Subcutaneous abdominal adipose tissue (tissue), 5 donors: ENCODE measurements around the gene HMG20B.

Experiments used
- H3K27ac ChIP-seq: one replicate; pipeline ENCODE4 v1.7.0; 2013; ENCODE audit warnings: low read depth, mild to moderate bottlenecking, inconsistent platforms, low read length, moderate library complexity
- H3K27me3 ChIP-seq, 5 donors: one replicate each; pipeline ENCODE4 v1.7.0; 2013; ENCODE audit warnings: low read length in 5 of 5, inconsistent platforms in 1 of 5; ENCODE audit not compliant: control insufficient read depth in 5 of 5, insufficient read depth in 4 of 5
- H3K36me3 ChIP-seq, 5 donors: one replicate each; pipeline ENCODE4 v1.7.0; 2013; ENCODE audit warnings: low read length in 5 of 5; ENCODE audit not compliant: control insufficient read depth in 5 of 5, insufficient read depth in 5 of 5
- H3K4me1 ChIP-seq, 5 donors: one replicate each; pipeline ENCODE4 v1.7.0; 2013; ENCODE audit warnings: low read length in 5 of 5, mild to moderate bottlenecking in 3 of 5, moderate library complexity in 1 of 5; ENCODE audit not compliant: control insufficient read depth in 5 of 5, insufficient read depth in 5 of 5
- H3K4me3 ChIP-seq, 5 donors: one replicate each; pipeline ENCODE4 v1.7.0; 2013; ENCODE audit warnings: low read length in 5 of 5, low read depth in 1 of 5
- H3K9ac ChIP-seq, 5 donors: one replicate each; pipeline ENCODE4 v1.7.0; 2013; ENCODE audit warnings: low read length in 5 of 5, mild to moderate bottlenecking in 4 of 5, moderate library complexity in 3 of 5
- H3K9me3 ChIP-seq, 5 donors: one replicate each; pipeline ENCODE4 v1.7.0; 2013; ENCODE audit warnings: low read length in 5 of 5; ENCODE audit not compliant: control insufficient read depth in 5 of 5
- donor health status: healthy.
- donor health status: healthy.
- donor health status: healthy.
- donor health status: healthy.
- donor health status: healthy.

The HMG20B gene

DNA sequence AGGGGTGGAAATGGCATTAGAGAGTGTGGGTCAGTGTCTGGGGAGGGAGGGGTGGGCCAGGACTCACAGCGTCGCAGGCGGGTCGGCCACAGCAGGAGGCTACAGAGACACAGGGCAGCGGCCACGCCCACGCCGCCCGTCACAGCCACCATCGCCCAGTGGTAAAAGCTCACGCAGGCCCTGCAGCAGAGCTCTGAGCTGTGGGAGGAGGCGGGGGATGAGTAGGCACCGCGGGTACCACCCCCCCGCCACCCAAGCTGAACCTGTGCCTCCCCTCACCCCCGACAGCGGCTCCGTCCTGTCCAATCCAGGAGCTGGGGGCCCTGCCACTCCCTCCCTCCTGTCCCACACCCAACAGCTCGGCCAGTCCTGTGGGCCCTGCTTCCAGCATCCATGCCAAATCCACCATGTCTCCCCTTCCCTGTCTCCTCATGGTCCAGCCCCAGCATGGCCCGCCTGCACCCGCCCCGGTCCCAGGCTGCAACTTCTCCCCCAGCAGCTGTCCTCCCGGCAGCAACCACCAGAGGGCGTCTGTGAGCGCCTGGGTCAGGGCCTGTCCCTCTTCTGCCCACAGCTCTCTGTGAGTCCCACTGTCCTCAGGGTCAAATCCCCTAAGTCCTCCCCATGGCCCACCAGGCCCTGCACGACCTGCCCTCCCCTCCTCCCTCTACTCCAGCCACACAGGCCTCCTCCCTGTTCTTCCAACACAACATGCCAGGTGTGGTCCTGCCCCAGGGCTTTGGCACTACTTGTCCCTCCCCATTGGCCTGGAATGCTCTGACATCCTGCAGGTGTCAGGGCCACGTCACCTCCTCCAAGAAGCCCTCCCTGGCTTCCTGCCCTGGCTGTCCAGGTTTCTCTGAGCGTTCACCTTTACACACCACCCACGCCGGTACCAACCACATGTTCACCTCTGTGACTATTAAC, 27.7 kb upstream of the HMG20B start:
- no peaks in the 10 kb centered on the region for H3K27me3 ChIP-seq
- no peak overlapping the region for H3K4me3 ChIP-seq
- no peaks in the 10 kb centered on the region for H3K9me3 ChIP-seq
- H3K4me1 ChIP-seq = peaks cover 0 to 9% (median 4%) of the 10 kb centered on the region in 5 donors
- no peak overlapping the region for H3K27ac ChIP-seq
- no peak overlapping the region for H3K9ac ChIP-seq
- H3K36me3 ChIP-seq = peaks cover 0 to 57% (median 29%) of the 10 kb centered on the region in 5 donors

DNA sequence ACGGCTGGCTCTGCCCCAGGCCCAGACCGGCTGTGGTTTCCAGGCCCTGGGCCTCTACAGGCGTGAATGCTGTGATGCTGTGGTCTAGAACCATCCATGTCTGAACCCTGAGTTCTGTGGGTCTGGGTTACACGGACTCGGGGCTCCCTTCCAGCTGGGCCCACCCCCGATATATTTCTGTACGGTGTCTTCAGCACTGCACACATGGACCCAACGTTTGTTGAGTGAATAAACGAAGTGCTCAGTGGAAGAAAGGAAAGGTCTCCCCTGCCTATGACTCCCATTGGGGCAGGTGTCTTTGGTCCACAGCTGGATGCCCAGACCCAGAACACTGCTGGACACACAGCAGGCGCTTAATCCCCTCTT, 27.1 kb upstream of the HMG20B start:
- Histone ChIP-seq H3K27ac (no peak overlapping the region), H3K27me3 (no peaks in the 10 kb centered on the region), H3K4me1 (peaks cover 0 to 9% (median 4%) of the 10 kb centered on the region in 5 donors), H3K9me3 (no peaks in the 10 kb centered on the region), H3K36me3 (peaks cover 0 to 60% (median 29%) of the 10 kb centered on the region in 5 donors), H3K4me3 (no peak overlapping the region), H3K9ac (no peak overlapping the region)

DNA sequence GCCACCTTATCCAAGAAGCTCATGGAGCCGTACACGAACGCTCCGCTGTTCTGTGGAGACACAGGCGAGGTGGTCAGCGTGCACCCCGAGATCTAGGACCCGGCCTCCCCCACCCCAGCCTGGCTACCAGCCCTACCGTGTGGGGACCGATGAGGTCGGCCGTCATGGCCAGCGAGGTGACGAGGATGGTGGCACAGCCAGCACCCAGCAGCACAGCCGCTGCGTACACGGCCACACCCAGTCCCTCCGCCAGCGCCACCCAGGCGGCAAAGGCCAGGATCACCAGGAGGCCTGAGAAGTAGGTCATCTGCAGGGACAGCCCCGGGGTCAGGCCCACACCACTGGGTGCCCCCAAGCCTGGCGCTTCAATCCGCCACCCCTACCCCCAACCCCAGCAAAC, 26.6 kb upstream of the HMG20B start:
- H3K27ac ChIP-seq = no peak overlapping the region
- H3K9me3 ChIP-seq = no peaks in the 10 kb centered on the region
- peaks cover 0 to 64% (median 33%) of the 10 kb centered on the region in 5 donors for H3K36me3 ChIP-seq
- no peak overlapping the region for H3K4me3 ChIP-seq
- H3K9ac ChIP-seq = no peak overlapping the region
- H3K4me1 ChIP-seq = peaks cover 0 to 9% (median 4%) of the 10 kb centered on the region in 5 donors
- H3K27me3 ChIP-seq = no peaks in the 10 kb centered on the region

GRCh38 chr19:3547301-3547731, 25.4 kb upstream of the HMG20B start:
- no peak overlapping the region for H3K27ac ChIP-seq
- no peak overlapping the region for H3K4me3 ChIP-seq
- H3K36me3 ChIP-seq = peaks cover 0 to 66% (median 33%) of the 10 kb centered on the region in 5 donors
- no peaks in the 10 kb centered on the region for H3K27me3 ChIP-seq
- H3K4me1 ChIP-seq = peaks cover 0 to 9% (median 4%) of the 10 kb centered on the region in 5 donors
- no peaks in the 10 kb centered on the region for H3K9me3 ChIP-seq
- no peak overlapping the region for H3K9ac ChIP-seq

DNA sequence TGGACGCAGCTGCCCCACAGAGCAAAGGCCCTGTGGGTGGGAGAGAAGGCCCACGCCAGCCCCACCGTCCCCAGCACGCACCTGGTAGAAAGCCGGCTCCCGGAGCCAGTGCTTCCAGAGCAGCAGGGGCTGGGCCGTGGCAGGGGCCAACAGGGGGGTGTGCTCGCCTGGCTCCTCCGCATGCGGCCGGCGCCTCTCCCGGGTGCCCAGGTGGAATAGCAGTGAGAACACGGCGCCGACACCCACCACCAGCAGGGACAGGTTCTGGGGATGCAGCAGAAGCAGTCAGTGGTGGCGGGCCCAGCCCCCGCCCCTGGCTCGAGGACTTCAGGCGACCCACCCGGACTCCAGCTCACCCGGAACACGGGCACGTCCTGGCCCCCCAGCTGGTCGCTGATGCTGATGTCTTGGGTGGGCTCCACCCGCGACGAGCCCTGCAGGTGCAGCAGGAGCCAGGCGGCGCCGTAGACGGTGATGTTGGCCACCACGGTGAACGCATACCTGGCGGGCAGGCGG, 24.9 kb upstream of the HMG20B start:
- Histone ChIP-seq H3K9me3 (no peaks in the 10 kb centered on the region), H3K27me3 (no peaks in the 10 kb centered on the region), H3K36me3 (peaks cover 0 to 62% (median 33%) of the 10 kb centered on the region in 5 donors), H3K4me1 (peaks cover 0 to 14% (median 7%) of the 10 kb centered on the region in 5 donors), H3K9ac (no peak overlapping the region), H3K27ac (no peak overlapping the region), H3K4me3 (no peak overlapping the region)

GRCh38 chr19:3548606-3549005, 24.1 kb upstream of the HMG20B start:
- peaks cover 0 to 57% (median 31%) of the 10 kb centered on the region in 5 donors for H3K36me3 ChIP-seq
- H3K9ac ChIP-seq = no peak overlapping the region
- H3K4me3 ChIP-seq = no peak overlapping the region

DNA sequence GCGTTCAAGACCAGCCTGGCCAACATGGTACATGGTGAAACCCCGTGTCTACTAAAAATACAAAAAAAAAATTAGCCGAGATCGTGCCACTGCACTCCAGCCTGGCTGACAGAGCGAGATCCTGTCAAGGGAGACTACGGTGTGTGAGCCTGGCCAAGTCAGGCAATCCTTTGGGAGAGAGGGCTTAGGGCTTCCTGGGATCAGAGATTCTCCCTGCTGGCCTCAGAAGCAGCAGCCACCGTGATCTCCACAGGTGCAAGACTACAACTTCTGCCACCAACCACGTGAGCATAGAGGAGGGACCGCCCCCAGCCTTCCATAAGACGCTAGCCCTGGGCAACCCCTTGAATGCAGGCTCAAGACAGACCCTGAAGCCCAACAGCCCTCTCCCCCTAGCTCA, 22.9 kb upstream of the HMG20B start:
- H3K4me1 ChIP-seq = peaks cover 0 to 24% (median 15%) of the 10 kb centered on the region in 5 donors
- H3K9ac ChIP-seq = no peak overlapping the region
- no peaks in the 10 kb centered on the region for H3K27me3 ChIP-seq
- no peak overlapping the region for H3K27ac ChIP-seq
- no peak overlapping the region for H3K4me3 ChIP-seq
- peaks cover 0 to 45% (median 26%) of the 10 kb centered on the region in 5 donors for H3K36me3 ChIP-seq
- H3K9me3 ChIP-seq = no peaks in the 10 kb centered on the region

More at GRCh38 chr19:3548606-3549005, 24.1 kb upstream of the HMG20B start:
- Histone ChIP-seq H3K9me3 (no peaks in the 10 kb centered on the region), H3K27me3 (no peaks in the 10 kb centered on the region), H3K4me1 (peaks cover 0 to 15% (median 10%) of the 10 kb centered on the region in 5 donors), H3K27ac (no peak overlapping the region)

GRCh38 chr19:3550947-3551791, 21.6 kb upstream of the HMG20B start:
- Histone ChIP-seq H3K36me3 (peaks cover 0 to 39% (median 18%) of the 10 kb centered on the region in 5 donors), H3K27me3 (no peaks in the 10 kb centered on the region), H3K9ac (no peak overlapping the region), H3K27ac (no peak overlapping the region), H3K4me1 (peaks cover 0 to 35% (median 29%) of the 10 kb centered on the region in 5 donors), H3K4me3 (no peak overlapping the region), H3K9me3 (no peaks in the 10 kb centered on the region)

GRCh38 chr19:3551792-3552095, 21.0 kb upstream of the HMG20B start:
- no peak overlapping the region for H3K27ac ChIP-seq
- H3K9ac ChIP-seq = no peak overlapping the region
- peaks cover 0 to 34% (median 13%) of the 10 kb centered on the region in 5 donors for H3K36me3 ChIP-seq
- peaks cover 0 to 40% (median 35%) of the 10 kb centered on the region in 5 donors for H3K4me1 ChIP-seq
- H3K4me3 ChIP-seq = no peak overlapping the region
- H3K27me3 ChIP-seq = no peaks in the 10 kb centered on the region
- H3K9me3 ChIP-seq = no peaks in the 10 kb centered on the region
